GM19043 (cell line): Measurements from ENCODE around the gene PXMP4.

Experiments
- ATAC-seq: cut with Tn5 transposase; IDR thresholded peaks from one replicate; pipeline ENCODE4 v1.9.1; 2021; ENCODE audit warnings: low read depth; ENCODE audit not compliant: unreplicated experiment

The PXMP4 gene

GRCh38 chr20:33658510-33658909 lies 61.6 kb downstream of the PXMP4 start:
- no peak for ATAC-seq

GRCh38 chr20:33657704-33658095 lies 62.4 kb downstream of the PXMP4 start:
- ATAC-seq, result no peak

GRCh38 chr20:33656783-33657703 lies 63.1 kb downstream of the PXMP4 start:
- ATAC-seq, result no peak

GRCh38 chr20:33656010-33656782 lies 63.9 kb downstream of the PXMP4 start:
- no peak for ATAC-seq

GRCh38 chr20:33655164-33655563 lies 64.9 kb downstream of the PXMP4 start:
- ATAC-seq, result no peak

GRCh38 chr20:33654680-33655161 lies 65.4 kb downstream of the PXMP4 start:
- no peak for ATAC-seq

GRCh38 chr20:33653900-33654596 lies 66.1 kb downstream of the PXMP4 start:
- ATAC-seq, result no peak

GRCh38 chr20:33653218-33653899 lies 66.8 kb downstream of the PXMP4 start:
- no peak for ATAC-seq
